Measurements from ENCODE around the gene ARHGDIG.

The ARHGDIG gene

GRCh38 chr16:307691-308312, 27.4 kb downstream of the ARHGDIG start:
- H3K27ac ChIP-seq = no peak overlapping the region
- H3K4me3 ChIP-seq (ENCODE audit: low read depth, low read length) = no peak overlapping the region
- no peaks in the 10 kb centered on the region for H3K27me3 ChIP-seq (ENCODE audit: insufficient read depth, low read depth, severe bottlenecking)
- no peaks in the 10 kb centered on the region for H3K9me3 ChIP-seq (ENCODE audit: severe bottlenecking)
- DNase-seq = no peak
- H3K36me3 ChIP-seq = peaks cover 52% of the 10 kb centered on the region
- TF ChIP-seq CTCF (IDR thresholded peaks at IDR 0.05; ENCODE audit: low read depth, low read length) = no peak

- no peaks in the 10 kb centered on the region for H3K27me3 ChIP-seq (ENCODE audit: insufficient read depth, low read depth, severe bottlenecking)
- no peaks in the 10 kb centered on the region for H3K9me3 ChIP-seq (ENCODE audit: severe bottlenecking)
- no peak for TF ChIP-seq CTCF (IDR thresholded peaks at IDR 0.05; ENCODE audit: low read depth, low read length)
- no peak for DNase-seq
- no peak overlapping the region for H3K4me3 ChIP-seq (ENCODE audit: low read depth, low read length)
- no peak overlapping the region for H3K27ac ChIP-seq
- H3K36me3 ChIP-seq = peaks cover 55% of the 10 kb centered on the region
Observed at GRCh38 chr16:309476-309875, 29.1 kb downstream of the ARHGDIG start.

GRCh38 chr16:311725-312124, 31.3 kb downstream of the ARHGDIG start:
- Histone ChIP-seq H3K36me3 (peaks cover 51% of the 10 kb centered on the region), H3K4me3 (ENCODE audit: low read depth, low read length) (no peak overlapping the region), H3K27me3 (ENCODE audit: insufficient read depth, low read depth, severe bottlenecking) (no peaks in the 10 kb centered on the region), H3K27ac (no peak overlapping the region), H3K9me3 (ENCODE audit: severe bottlenecking) (no peaks in the 10 kb centered on the region)
- no peak for TF ChIP-seq CTCF (IDR thresholded peaks at IDR 0.05; ENCODE audit: low read depth, low read length)
- no peak for DNase-seq

GRCh38 chr16:314351-314750, 34.0 kb downstream of the ARHGDIG start:
- no peak for TF ChIP-seq CTCF (IDR thresholded peaks at IDR 0.05; ENCODE audit: low read depth, low read length)
- no peak for DNase-seq
- Histone ChIP-seq H3K27me3 (ENCODE audit: insufficient read depth, low read depth, severe bottlenecking) (no peaks in the 10 kb centered on the region), H3K4me3 (ENCODE audit: low read depth, low read length) (no peak overlapping the region), H3K36me3 (peaks cover 45% of the 10 kb centered on the region), H3K27ac (no peak overlapping the region), H3K9me3 (ENCODE audit: severe bottlenecking) (no peaks in the 10 kb centered on the region)

- no peak for TF ChIP-seq CTCF (IDR thresholded peaks at IDR 0.05; ENCODE audit: low read depth, low read length)
- DNase-seq = no peak
- no peak overlapping the region for H3K27ac ChIP-seq
- no peaks in the 10 kb centered on the region for H3K27me3 ChIP-seq (ENCODE audit: insufficient read depth, low read depth, severe bottlenecking)
- no peak overlapping the region for H3K4me3 ChIP-seq (ENCODE audit: low read depth, low read length)
- peaks cover 44% of the 10 kb centered on the region for H3K36me3 ChIP-seq
- no peaks in the 10 kb centered on the region for H3K9me3 ChIP-seq (ENCODE audit: severe bottlenecking)
Observed at GRCh38 chr16:314795-315299, 34.5 kb downstream of the ARHGDIG start.

Measured in WERI-Rb-1 (cell line).